AG09319 (cell line): ENCODE data around the gene GJB1.

Experiments used
- DNase-seq: peaks from one replicate; pipeline ENCODE4 v3.0.0-alpha.2; 2010; ENCODE audit warnings: low read depth; ENCODE audit errors: extremely low read depth
- TF ChIP-seq, protein P1 (sequence below): IDR thresholded peaks from 2 replicates; pipeline ENCODE4 v1.5.1; 2011; ENCODE audit warnings: low read depth, mild to moderate bottlenecking, inconsistent platforms, low read length, moderate library complexity

GJB1 gene

DNA sequence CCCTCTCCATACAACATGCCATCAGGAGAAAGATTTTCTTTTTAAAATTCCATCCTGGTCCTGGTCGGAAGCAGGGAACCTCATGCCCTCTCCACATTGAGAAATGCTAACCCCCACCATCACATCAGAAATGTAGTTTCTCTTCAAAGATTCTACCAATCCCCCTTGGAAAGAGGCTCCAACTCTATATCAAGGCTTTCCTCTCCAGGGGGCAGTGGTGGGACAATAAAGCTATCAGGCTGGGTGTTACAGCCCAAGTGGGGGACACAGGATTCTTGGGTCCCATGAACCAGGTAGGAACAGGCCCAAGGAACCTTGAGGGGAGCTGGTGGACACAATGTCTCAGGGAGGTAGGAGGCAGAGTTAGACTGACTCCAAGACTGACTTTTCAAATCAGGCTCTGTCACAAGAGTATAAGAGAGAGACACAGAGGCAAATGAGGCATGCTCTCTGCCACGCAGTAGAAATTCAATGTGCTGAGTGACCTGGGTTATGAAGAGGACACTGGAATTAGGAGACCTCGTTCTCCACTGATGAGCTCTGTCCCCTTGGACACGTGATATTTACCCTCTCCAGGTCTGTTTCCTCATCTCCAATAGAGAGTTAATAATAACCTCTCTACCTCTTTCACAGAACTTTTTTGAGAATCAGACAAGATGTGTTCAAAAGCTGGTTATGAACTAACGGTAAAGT, 4.5 kb downstream of the GJB1 start:
- TF ChIP-seq, protein P1, sequence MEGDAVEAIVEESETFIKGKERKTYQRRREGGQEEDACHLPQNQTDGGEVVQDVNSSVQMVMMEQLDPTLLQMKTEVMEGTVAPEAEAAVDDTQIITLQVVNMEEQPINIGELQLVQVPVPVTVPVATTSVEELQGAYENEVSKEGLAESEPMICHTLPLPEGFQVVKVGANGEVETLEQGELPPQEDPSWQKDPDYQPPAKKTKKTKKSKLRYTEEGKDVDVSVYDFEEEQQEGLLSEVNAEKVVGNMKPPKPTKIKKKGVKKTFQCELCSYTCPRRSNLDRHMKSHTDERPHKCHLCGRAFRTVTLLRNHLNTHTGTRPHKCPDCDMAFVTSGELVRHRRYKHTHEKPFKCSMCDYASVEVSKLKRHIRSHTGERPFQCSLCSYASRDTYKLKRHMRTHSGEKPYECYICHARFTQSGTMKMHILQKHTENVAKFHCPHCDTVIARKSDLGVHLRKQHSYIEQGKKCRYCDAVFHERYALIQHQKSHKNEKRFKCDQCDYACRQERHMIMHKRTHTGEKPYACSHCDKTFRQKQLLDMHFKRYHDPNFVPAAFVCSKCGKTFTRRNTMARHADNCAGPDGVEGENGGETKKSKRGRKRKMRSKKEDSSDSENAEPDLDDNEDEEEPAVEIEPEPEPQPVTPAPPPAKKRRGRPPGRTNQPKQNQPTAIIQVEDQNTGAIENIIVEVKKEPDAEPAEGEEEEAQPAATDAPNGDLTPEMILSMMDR, result no peak; the same call in 1 of the 2 replicates
- no peak for DNase-seq

DNA sequence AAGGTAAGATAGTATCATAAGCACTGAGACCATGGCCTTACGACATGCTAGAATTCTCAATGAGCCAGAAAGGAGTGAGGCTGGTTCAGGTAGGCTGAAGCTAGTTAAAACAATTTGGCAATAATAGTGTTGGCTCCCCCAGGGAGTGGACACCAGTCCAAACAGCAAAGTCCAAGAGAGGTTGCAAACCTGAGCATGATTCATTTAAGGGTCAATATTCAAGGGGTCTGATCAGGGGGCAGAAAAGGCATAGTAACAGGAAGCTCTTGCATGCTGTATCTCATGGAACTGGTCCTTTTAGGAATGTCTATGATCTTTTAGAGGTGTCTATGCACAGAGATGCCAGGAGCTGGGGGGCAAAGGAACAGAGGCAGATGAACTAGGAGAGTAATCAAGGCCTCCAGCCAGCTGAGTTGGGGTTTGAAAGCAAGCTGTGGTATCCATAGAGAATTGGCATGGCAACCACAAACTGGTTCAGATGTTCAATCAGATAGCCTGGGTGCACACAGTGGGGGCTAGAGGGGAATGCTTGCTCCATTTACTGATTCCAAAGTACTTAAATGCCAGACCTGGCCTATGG, 5.1 kb downstream of the GJB1 start:
- DNase-seq, result no peak
- TF ChIP-seq, protein P1, result no peak

DNA sequence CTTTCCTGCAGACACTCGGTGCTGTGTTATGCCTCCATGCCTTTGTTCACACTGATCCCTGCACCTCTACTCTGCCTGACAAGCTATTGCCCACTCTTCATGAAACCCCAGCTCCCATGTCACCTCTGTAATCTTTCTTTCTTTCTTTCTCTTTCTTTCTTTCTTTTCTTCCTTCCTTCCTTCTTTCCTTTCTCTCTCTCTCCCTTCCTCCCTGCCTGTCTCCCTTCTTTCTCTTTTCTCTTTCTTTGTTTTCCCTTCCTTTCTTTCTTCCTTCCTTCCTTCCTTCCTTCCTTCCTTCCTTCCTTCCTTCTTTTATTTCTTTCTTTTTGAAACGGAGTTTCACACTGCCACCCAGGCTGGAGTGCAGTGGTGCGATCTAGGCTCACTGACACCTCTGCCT, 12.5 kb downstream of the GJB1 start:
- TF ChIP-seq, protein P1, result no peak
- DNase-seq, result no peak

DNA sequence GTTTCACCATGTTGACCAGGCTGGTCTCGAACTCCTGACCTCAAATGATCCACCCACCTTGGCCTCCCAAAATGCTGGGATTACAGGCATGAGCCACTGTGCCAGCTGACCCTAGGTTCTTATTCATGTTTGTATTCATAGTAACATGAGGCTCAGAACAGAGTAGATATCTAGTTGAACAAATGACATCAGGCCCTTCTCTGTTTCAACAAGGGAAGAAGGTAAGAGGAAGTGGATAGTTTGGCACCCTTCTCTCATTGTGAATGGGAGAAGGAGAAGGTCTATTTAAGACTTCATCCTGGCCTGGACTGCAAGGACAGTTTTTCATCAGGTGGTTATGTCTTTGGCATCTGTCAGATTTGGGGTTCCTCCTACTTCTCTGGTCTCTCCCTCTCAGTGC, 13.8 kb downstream of the GJB1 start:
- DNase-seq, result no peak
- TF ChIP-seq, protein P1, result no peak

DNA sequence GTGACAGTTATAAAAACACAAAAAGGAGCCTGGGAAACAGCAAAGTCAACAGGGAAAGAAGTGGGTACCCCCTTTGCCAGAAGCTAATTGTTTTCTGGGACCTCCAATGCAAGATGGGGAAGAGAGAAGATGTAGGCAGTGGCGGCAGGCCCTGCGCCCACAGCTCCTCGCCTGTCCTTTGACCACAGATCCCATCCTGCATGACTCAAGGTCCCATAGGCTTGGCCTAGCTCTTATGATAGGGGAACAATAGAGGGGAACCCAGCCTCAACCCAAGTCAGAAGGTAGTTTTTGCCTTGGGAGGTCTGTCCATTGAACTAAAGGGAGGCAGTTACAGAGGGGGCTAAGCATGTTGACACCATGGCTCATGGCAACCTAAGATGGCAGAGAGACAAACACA, 16.8 kb downstream of the GJB1 start:
- TF ChIP-seq, protein P1, result no peak
- DNase-seq, result no peak

DNA sequence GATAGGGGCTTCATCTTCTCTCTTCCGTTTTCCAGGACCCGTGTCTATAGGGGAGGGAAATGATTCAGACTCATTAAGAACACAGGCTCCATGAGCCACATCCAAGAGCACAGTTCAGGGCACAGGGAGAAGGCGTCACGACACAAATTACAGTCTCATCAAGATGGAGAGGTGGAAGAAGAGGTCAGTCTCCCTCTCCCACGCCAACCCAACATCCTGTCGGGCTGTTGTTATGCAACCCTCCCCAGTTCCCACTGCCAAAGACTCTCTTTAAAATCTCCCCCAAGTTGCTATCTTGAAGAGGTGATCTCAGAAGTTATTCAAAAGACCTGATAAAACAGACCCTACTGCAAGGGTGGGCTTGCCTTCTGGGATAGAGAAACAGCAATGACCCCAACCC, 18.3 kb downstream of the GJB1 start:
- TF ChIP-seq, protein P1, result no peak
- no peak for DNase-seq

DNA sequence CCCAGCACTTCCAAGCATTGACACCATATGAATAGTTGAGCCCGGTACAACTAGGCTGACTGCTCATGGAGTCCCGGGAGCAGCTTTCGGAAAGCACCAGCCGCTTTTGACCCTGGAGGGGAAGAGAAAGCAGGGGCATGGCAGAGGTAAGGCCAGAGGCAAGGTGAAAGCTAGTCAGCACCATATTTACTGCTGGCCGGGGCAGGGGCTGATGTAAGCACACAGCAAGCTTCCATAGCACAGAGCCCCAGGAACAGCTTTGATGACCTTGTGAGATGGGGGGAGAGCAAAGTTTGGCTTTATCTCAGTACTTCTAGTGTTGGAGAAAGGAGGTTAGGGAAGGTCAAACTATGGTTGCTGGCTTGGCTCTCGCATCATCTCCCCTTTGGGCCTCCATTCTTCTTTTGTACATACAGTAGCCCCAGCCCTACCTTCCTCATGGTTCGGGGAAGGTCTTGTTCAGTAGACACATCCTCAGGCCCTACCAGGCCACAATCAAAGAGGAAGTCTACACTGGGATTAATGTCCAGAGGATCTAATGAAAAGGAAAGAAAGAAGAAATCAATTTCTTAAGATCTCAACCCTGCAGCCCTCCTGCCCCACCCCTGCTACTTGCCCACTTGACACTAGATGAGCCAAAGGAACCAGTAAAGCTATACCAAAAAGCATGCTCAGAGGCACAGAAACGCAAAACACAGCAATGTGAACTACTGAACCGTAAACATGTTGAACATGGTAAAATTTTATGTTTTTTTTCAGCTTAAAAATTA, 21.5 kb downstream of the GJB1 start:
- TF ChIP-seq, protein P1, result no peak
- no peak for DNase-seq
